22Rv1 (cell line): ENCODE results near the gene MYO7B.

ENCODE experiments used
- CTCF ChIP-seq: fragments of 450-650 bp; IDR thresholded peaks from 2 replicates; pipeline ENCODE4 v1.5.1; 2017; ENCODE audit warnings: mild to moderate bottlenecking
- ZFX ChIP-seq: fragments of 450-650 bp; IDR thresholded peaks from 2 replicates; pipeline ENCODE4 v1.6.1; 2017; ENCODE audit warnings: antibody characterized with exemption, borderline replicate concordance

- TF ChIP-seq CTCF (no peak), ZFX (no peak)
These were observed 88.9 kb downstream of the MYO7B start for GRCh38 chr2:127624320-127624755.
